ENCODE data around the gene CERT1. TPM values are rescaled to one million over a fixed set of nuclear protein-coding genes. Genes with fewer than 3 reads are reported as not detected.

Gene CERT1
- total and polyA plus RNA-seq, 9 of the 15 experiments (the other 6 are each of a cell fraction or from before 2014, with no cell fraction given) = 3.4 to 24.7 (median 9.8) TPM

GRCh38 chr5:75381456-75381855 lies 130.0 kb downstream of the CERT1 start (continued):
- TF ChIP-seq FOXA3 (CRISPR knock-in tag; conservative IDR thresholded peaks at IDR 0.05 in 1 of 2, IDR thresholded peaks at IDR 0.05 in 1 of 2) = no peak
- TF ChIP-seq ZNF347 (CRISPR knock-in tag; IDR thresholded peaks at IDR 0.05; ENCODE audit: low read depth) = no peak
- peak; percentile 29; the same call in 1 of the 2 replicates for TF ChIP-seq HMBOX1 (IDR thresholded peaks at IDR 0.05)
- no peak for TF ChIP-seq POLR2AphosphoS2 (IDR thresholded peaks at IDR 0.05; ENCODE audit: low read length)
- TF ChIP-seq MTA2 (IDR thresholded peaks at IDR 0.05; ENCODE audit: low read depth) = peak; percentile 41; the same call in 1 of the 2 replicates
- TF ChIP-seq ZNF384 (IDR thresholded peaks at IDR 0.05; ENCODE audit: low read depth, low read length) = peak; percentile 44; the same call in 1 of the 2 replicates
- TF ChIP-seq, protein P1, sequence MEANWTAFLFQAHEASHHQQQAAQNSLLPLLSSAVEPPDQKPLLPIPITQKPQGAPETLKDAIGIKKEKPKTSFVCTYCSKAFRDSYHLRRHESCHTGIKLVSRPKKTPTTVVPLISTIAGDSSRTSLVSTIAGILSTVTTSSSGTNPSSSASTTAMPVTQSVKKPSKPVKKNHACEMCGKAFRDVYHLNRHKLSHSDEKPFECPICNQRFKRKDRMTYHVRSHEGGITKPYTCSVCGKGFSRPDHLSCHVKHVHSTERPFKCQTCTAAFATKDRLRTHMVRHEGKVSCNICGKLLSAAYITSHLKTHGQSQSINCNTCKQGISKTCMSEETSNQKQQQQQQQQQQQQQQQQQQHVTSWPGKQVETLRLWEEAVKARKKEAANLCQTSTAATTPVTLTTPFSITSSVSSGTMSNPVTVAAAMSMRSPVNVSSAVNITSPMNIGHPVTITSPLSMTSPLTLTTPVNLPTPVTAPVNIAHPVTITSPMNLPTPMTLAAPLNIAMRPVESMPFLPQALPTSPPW (CRISPR knock-in tag; IDR thresholded peaks at IDR 0.05) = 0 out of 2 replicates have a peak, but pooled peaks have one; percentile 27
- TF ChIP-seq, protein P2, sequence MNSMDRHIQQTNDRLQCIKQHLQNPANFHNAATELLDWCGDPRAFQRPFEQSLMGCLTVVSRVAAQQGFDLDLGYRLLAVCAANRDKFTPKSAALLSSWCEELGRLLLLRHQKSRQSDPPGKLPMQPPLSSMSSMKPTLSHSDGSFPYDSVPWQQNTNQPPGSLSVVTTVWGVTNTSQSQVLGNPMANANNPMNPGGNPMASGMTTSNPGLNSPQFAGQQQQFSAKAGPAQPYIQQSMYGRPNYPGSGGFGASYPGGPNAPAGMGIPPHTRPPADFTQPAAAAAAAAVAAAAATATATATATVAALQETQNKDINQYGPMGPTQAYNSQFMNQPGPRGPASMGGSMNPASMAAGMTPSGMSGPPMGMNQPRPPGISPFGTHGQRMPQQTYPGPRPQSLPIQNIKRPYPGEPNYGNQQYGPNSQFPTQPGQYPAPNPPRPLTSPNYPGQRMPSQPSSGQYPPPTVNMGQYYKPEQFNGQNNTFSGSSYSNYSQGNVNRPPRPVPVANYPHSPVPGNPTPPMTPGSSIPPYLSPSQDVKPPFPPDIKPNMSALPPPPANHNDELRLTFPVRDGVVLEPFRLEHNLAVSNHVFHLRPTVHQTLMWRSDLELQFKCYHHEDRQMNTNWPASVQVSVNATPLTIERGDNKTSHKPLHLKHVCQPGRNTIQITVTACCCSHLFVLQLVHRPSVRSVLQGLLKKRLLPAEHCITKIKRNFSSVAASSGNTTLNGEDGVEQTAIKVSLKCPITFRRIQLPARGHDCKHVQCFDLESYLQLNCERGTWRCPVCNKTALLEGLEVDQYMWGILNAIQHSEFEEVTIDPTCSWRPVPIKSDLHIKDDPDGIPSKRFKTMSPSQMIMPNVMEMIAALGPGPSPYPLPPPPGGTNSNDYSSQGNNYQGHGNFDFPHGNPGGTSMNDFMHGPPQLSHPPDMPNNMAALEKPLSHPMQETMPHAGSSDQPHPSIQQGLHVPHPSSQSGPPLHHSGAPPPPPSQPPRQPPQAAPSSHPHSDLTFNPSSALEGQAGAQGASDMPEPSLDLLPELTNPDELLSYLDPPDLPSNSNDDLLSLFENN (IDR thresholded peaks at IDR 0.05; ENCODE audit: low read depth in 2 of 2, low read length in 2 of 2) = peak in 1 of 2 experiments; percentile 60; a peak in 1 of 4 replicates
- peak; percentile 89 for TF ChIP-seq TEAD4 (IDR thresholded peaks at IDR 0.05; ENCODE audit: low read length)
- TF ChIP-seq TEAD4 (CRISPR knock-in tag; IDR thresholded peaks at IDR 0.05; ENCODE audit: borderline replicate concordance) = no peak
- TF ChIP-seq MECOM (CRISPR knock-in tag; IDR thresholded peaks at IDR 0.05) = no peak
- TF ChIP-seq SMARCC2 (IDR thresholded peaks at IDR 0.05; ENCODE audit: low read depth) = 0 out of 2 replicates have a peak, but pooled peaks have one; percentile 45
- TF ChIP-seq NONO (IDR thresholded peaks at IDR 0.05; ENCODE audit: low read depth in 2 of 2, low read length in 1 of 2) = no peak
- TF ChIP-seq, protein P3, sequence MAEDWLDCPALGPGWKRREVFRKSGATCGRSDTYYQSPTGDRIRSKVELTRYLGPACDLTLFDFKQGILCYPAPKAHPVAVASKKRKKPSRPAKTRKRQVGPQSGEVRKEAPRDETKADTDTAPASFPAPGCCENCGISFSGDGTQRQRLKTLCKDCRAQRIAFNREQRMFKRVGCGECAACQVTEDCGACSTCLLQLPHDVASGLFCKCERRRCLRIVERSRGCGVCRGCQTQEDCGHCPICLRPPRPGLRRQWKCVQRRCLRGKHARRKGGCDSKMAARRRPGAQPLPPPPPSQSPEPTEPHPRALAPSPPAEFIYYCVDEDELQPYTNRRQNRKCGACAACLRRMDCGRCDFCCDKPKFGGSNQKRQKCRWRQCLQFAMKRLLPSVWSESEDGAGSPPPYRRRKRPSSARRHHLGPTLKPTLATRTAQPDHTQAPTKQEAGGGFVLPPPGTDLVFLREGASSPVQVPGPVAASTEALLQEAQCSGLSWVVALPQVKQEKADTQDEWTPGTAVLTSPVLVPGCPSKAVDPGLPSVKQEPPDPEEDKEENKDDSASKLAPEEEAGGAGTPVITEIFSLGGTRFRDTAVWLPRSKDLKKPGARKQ (CRISPR knock-in tag; IDR thresholded peaks at IDR 0.05) = no peak
- no peak; the same call in 1 of the 2 replicates for TF ChIP-seq ATF4 (CRISPR knock-in tag; IDR thresholded peaks at IDR 0.05)
- TF ChIP-seq GATA2 (CRISPR knock-in tag; IDR thresholded peaks at IDR 0.05) = peak; percentile 58
- peak in 1 of 2 experiments; percentile 83; a peak in 2 of 4 replicates for TF ChIP-seq RCOR1 (IDR thresholded peaks at IDR 0.05; ENCODE audit: borderline replicate concordance in 1 of 2, low read depth in 2 of 2, low read length in 2 of 2)
- TF ChIP-seq ZNF175 (CRISPR knock-in tag; IDR thresholded peaks at IDR 0.05; ENCODE audit: low read depth) = no peak
- no peak for TF ChIP-seq RFX5 (IDR thresholded peaks at IDR 0.05; ENCODE audit: low read depth, low read length)
- TF ChIP-seq DPF2 (IDR thresholded peaks at IDR 0.05) = peak; percentile 82
